ENCODE data around the gene AKAP12.
A peak's percentile ranks its signal among the peaks of the same experiment; 100 is the strongest.
"Not testable (repeated sequence)": the region's sequence is repeated elsewhere in the genome, so short reads cannot be mapped to it uniquely, and the experiment has no call there.

The AKAP12 gene

DNA sequence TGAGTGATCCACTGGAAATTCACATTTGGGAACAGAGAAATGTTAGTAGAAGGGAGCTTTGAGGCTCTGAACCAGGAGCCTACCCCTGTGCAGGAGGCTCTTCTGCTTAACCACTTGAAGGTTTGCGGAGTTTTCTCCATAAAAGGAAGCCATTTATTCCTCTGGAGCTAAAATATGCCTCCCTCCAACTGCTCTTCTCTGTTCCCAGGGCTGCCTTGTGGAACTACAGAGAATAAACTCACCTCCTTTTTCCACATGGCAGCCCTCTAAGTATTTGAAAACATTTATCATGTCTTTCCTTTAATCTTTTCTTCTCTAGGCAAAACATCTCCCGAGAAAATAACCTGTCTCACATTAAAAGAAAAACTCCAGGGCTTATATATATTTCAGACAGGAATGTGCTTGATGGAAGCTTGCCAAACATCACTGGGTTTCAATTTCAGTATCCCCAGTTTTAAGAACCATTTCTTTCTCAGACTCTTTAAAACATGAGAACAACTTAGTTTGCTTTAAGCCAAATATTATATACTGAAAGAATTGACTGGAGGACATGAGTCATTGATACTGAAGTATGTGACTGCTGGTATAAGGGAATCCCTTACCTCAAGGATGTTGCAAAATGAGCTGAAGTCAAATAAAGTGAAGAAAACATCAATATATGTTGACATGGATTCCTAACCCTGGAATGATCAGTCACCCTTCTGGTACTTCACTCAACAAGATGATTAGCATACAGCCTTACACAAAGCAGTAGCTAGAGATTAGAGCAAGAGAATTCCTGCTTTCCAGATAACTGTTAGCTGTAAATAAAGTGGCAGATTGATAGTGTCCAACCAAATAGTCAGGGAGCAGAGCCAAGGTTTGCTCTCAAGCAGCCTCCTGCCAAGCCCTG, 77.6 kb downstream of the AKAP12 start:
- DNase-seq: no peak

GRCh38 chr6:151317995-151318365, 78.2 kb downstream of the AKAP12 start:
- DNase-seq: no peak

DNA sequence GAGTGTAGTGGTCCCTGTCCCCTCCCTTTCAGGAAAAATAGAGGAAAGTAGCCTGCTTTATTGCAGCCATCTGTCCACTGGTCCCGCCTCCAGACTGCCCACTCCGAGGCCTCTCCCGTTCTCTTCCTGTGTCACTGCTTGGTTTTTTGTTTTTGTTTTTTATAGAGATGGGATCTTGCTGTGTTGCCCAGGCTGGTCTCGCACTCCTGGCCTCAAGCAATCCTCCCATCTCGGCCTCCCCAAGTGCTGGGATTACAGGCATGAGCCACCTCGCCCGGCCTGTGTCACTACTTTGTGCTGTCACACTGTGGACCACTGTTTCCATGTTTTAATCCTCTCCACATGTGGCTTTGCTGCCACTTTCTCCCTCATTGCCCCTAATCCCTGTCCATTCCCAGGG, 80.4 kb downstream of the AKAP12 start:
- DNase-seq: no peak

- no peak for DNase-seq
Measured at GRCh38 chr6:151321438-151321837, 81.7 kb downstream of the AKAP12 start.

GRCh38 chr6:151322570-151322969, 82.8 kb downstream of the AKAP12 start:
- no peak for DNase-seq

- peak; percentile 81 for DNase-seq
Measured at GRCh38 chr6:151323791-151324487, 84.2 kb downstream of the AKAP12 start.

DNA sequence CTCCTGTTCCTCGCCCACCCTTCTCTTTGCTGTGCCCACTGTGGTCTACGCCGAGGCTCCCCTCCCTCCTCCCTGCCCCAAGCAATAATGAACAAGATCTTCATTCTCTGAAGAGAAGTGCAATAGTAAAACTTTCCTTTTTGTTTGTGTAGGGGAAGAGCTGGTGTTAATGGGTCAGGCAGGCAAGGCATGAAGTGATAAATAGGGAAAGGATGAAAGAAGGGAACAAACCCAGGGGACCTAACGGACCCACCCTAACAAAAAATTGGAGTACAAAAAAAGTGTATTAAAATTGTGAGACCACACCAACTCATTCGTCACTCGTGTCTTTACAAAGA, 84.7 kb downstream of the AKAP12 start:
- DNase-seq: no peak

GRCh38 chr6:151325075-151326050, 85.6 kb downstream of the AKAP12 start:
- peak; percentile 51 for DNase-seq

DNA sequence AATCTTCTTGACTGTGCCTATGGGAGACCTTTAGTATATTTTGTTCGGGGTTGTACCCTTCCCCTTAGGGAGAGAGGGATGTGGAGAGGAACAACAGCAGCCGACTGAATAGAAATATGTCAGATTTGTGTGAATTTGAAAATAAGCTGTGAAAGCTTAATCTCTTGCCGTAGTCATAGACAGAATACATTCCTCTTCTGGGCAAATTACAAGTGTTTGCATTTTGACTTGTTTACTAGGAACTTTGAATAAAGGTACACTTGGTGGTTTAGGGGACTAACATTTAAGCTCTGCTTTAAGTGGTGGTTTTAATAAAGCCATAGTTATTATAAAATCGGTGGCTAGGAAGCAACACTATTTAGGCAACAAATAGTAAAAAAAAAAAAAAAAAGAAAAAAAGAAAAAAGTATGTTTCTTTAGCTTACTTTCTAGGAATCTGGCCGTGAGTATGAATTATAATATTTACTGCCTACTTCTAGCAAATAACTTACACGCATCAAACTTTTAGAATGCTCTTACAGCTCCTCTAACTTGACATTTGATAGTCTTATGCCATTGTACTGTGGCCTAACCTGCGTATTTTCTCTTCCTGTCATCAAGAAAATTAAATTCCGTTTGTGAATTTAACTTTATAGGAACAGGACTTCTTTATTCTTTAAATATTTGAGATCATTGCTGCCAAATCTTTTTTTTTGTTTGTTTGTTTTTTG, 86.5 kb downstream of the AKAP12 start:
- no peak for DNase-seq

DNA sequence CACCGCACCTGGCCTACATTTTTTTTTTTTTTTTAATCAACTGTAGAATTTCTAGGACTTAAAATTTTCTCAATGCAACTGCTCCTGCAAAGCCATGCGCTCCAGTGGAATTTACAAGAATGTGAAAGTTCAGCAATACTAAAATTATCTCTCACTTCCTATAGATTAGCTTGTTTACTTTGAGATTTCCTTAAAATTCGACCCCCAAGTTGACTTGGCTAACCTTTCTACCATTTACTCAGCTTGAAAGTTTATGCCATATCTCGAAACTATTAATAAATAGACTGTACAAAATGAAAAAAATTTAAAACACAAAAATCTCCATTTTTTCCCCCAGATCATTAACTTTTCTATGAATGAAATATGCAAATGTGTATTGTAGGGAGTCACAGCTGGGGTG, 87.3 kb downstream of the AKAP12 start:
- no peak for DNase-seq

DNA sequence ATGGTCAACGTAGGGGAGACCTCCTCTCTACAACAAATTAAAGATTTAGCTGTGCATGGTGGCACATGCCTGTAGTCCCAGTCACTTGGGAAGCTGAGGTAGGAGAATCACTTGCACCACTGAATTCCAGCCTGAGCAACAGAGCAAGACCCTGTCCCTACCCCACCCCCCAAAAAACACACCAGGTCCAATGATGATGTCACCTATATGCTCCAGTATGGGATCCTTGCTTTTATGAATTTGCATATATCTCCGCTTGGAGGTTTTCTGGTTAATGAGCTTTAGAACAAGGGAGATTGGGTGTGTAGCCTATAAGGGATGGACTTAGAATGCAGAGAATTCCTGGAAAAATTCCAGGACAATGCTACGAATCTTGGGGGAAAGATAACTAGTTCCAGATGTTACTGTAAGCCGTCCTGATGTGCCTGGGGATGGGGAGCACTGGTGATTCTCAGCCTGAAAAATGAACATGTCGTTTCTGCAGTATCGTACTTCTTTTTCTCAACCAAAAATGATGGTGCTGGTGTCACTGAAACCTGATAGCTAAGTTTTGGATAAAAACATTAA, 90.4 kb downstream of the AKAP12 start:
- DNase-seq: no peak

- DNase-seq: no peak
Measured at GRCh38 chr6:151335930-151336329, 96.2 kb downstream of the AKAP12 start.

DNA sequence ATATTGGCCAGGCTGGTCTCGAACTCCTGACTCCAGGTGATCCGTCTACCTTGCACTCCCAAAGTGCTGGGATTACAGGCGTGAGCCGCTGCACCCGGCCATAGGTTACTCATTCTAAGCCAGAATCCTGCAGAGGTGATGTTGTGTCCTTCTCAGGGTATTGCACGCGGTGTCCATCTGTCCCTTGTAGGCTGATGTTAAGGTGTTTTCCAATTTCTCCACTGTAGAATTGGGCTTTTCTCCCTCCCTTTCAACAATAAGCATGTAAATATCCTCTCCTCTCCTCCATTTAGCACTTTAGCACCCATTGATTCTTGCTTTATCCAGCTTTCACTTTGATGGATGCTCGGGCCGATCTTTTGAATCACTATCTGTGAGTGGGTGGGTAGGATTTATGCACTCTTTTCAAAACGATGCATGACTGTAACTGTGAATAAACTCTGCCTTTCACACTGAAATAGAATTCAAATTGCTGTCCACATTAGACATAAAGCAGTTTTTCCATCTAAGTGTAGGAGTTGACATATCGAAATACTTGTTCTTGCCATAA, 99.0 kb downstream of the AKAP12 start:
- no peak for DNase-seq

- DNase-seq: no peak
Measured at GRCh38 chr6:151339369-151339768, 99.6 kb downstream of the AKAP12 start.

DNA sequence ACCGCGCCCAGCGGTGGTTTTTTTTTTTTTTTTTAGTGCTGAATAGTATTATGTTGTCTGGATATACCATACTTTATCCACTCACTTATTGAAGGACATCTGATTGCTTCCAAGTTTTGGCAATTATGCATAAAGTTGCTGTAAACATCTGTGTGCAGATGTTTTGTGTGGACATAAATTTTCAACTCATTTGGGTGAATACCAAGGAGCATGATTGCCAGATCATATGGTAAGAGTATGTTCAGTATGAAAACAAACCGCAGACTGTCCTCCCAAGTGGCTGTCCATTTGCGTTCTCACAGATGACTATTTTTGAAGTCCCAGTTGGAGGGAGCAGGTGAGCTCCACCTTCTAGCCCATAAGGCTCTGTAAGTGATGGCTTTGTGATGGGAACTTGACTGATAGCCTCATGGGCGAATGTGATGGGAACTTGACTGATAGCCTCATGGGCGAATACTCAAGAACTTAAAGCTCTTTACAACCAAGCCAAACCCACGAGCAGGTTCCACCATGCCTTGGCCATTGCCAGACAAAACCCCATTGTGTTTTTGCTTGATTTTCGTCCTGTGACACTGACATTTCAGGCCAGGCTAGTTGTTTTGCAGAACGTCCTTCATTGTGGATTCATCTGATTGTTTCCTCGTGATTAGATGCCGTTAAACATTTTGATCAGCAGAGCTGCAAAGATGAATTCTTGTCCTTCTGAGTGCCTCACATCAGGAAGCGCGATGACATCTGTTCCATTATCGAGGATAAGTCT, 100.6 kb downstream of the AKAP12 start:
- no peak for DNase-seq

DNA sequence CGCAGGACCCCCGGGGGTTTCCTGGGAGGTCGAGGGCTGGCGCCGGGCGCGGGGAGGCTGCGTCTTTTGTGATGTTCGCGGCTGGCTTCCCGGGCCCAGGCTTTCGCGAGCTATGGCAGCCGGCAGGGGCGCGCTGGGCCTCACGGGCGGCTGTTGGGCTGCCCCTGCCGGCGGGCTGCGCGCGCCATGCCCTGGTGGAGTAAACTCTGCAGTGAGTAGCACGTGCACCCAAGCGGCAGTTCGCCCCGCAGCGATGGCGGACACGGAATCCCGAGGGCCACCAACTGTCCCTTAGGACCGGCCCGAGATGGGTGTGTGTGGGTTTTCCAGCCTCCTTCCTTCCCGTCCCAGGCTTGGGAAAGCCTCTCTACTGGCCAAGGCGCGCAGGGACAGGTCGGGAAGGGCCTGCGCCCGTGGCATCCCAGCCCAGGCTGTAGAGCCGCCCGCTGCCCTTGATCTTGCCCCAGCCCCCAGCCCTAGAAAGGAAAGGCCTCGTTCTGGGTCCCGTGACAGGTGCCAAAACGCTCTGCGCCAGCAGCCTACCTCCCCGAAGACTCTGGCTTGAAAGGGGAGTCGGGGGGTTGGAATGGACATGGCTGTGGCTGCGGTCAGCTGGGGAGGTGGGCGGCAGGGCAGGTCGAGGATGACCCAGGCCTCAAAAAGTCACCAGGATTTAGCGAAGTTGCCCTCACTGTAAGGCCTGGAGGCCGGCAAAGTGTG, 101.9 kb downstream of the AKAP12 start:
- no peak for DNase-seq

DNA sequence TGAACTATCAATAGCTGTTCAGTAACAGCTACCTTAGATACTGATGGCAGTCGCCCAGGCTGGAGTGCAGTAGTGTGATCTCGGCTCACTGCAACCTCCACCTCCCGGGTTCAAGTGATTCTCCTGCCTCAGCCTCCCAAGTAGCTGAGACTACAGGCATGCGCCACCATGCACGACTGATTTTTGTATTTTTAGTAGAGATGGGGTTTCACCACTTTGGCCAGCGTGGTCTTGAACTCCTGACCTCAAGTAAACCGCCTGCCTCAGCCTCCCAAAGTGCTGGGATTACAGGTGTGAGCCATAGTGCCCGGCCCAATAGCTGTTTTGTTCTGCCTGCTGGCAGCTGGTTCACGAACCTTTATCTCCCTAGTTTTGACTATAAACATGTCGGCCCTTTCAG, 103.0 kb downstream of the AKAP12 start:
- DNase-seq: not testable (repeated sequence)

DNA sequence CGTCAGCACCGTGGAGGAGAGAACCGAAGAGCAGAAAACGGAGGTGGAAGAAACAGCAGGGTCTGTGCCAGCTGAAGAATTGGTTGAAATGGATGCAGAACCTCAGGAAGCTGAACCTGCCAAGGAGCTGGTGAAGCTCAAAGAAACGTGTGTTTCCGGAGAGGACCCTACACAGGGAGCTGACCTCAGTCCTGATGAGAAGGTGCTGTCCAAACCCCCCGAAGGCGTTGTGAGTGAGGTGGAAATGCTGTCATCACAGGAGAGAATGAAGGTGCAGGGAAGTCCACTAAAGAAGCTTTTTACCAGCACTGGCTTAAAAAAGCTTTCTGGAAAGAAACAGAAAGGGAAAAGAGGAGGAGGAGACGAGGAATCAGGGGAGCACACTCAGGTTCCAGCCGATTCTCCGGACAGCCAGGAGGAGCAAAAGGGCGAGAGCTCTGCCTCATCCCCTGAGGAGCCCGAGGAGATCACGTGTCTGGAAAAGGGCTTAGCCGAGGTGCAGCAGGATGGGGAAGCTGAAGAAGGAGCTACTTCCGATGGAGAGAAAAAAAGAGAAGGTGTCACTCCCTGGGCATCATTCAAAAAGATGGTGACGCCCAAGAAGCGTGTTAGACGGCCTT, 110.0 kb downstream of the AKAP12 start:
- DNase-seq: no peak

DNA sequence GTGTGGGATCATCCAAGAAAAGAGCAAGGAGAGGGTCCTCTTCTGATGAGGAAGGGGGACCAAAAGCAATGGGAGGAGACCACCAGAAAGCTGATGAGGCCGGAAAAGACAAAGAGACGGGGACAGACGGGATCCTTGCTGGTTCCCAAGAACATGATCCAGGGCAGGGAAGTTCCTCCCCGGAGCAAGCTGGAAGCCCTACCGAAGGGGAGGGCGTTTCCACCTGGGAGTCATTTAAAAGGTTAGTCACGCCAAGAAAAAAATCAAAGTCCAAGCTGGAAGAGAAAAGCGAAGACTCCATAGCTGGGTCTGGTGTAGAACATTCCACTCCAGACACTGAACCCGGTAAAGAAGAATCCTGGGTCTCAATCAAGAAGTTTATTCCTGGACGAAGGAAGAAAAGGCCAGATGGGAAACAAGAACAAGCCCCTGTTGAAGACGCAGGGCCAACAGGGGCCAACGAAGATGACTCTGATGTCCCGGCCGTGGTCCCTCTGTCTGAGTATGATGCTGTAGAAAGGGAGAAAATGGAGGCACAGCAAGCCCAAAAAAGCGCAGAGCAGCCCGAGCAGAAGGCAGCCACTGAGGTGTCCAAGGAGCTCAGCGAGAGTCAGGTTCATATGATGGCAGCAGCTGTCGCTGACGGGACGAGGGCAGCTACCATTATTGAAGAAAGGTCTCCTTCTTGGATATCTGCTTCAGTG, 110.8 kb downstream of the AKAP12 start:
- no peak for DNase-seq

All from NCI-H1694 (cell line).